HG03159 (cell line): Measurements from ENCODE around the gene GRID1.

Experiments
- ATAC-seq: cut with Tn5 transposase; IDR thresholded peaks from one replicate; pipeline ENCODE4 v1.9.1; 2021; ENCODE audit warnings: mild to moderate bottlenecking, moderate library complexity; ENCODE audit not compliant: unreplicated experiment

Gene GRID1

DNA sequence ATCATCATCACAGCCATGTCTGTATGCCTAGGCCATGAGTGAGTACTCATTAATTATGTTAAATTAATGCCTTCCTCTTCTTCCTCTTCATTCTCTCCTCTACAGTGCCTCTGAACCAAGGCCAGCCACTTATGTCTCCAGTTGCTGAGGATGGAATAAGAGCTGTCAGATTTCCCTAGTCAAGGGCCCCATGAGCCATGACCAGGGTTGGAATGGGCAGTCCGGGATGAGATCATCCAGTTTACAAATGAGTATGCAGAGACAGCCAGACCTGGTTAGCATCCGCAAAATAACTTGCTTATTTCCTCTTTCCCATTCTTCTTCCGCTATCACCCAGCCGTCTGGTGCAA lies 342.7 kb downstream of the GRID1 start:
- no peak for ATAC-seq

DNA sequence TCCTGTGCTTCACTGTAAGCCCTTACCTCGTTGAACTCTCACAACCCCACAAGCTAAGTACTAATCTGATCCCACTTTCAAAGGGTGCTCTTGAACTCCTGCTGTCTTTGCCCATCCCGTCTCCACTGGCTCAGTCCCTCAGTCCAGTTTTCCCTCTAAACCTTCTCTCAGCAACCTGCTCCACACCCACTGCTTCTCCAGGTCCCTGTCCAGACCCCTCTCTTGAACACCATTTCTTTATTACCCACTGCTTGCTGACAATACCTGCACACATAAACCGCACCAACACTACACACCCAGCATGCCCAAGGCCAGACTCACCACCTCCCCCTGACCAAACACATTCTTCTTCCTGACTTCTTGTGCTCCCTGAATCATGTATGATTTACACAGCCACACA lies 343.3 kb downstream of the GRID1 start:
- no peak for ATAC-seq

DNA sequence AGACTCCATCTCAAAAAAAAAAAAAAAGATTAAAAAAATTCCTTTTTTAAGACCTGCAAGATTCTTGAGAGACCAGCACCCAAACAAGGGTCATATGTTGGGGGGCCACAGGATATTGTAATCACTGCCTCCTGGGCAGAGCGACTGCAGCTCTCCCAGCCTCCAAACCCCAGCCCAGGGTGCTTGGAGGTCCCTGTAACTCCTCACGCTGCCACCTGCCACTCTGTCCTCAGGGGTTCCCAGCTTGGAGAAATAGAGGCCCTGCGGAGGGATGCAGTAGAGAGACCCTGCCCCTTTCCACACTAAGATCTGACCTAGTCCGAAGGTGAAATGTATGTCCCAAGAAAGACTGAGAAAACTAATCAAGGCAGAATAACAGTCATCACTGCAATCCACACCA lies 343.7 kb downstream of the GRID1 start:
- ATAC-seq, result no peak

DNA sequence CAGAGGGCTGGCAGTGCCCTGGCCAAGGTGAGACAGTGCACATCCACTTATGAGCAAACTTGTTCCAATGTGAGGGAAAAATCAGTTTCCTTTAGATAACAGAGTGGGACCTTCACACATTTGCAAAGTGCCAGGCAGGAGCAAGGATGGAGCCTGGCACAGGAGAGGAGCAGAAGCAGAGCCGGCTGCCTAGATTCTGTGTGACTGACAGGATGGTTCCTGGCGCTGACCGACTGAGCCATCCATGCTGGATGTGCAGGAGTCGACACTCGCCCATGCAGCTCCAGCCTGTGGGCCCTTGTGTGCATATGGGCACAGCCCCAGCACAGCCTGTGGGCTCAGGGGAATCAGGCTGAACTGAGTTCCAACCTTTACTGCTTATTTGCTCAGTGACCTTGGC lies 346.5 kb downstream of the GRID1 start:
- ATAC-seq, result no peak

DNA sequence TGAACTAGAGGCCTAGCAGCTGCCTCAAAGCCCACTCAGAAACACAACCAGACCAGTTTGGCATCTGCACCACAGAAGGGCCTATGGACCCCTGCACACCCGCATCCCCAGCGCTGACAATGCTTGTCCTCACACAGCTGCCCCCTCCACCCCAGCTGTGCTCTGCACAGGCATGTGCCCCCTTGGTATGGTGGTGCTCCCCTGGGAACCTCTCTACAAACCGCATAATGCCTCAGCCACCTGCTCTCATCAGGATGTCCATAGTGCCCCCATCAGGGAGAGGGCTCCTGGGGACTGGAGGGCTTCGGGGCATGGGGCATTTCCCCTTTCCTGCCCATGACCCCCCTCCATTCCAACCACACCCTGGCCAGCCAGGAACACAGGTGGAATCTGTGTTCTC lies 347.5 kb downstream of the GRID1 start:
- no peak for ATAC-seq

DNA sequence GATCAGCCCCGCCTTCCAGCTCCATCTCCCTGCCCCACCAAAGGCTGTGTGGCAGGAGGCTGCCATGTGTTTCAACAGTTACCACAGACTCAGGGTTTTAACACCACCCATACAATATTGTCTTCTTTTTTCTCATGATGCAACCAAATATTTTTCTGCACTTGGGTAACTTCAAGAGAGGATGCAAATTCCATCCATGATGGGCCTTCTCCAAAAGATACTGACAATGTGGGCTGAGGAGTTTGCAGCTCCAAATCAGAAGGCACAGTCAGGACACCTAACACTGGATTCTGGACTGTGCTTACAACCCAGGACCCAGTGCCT lies 347.9 kb downstream of the GRID1 start:
- ATAC-seq, result no peak

DNA sequence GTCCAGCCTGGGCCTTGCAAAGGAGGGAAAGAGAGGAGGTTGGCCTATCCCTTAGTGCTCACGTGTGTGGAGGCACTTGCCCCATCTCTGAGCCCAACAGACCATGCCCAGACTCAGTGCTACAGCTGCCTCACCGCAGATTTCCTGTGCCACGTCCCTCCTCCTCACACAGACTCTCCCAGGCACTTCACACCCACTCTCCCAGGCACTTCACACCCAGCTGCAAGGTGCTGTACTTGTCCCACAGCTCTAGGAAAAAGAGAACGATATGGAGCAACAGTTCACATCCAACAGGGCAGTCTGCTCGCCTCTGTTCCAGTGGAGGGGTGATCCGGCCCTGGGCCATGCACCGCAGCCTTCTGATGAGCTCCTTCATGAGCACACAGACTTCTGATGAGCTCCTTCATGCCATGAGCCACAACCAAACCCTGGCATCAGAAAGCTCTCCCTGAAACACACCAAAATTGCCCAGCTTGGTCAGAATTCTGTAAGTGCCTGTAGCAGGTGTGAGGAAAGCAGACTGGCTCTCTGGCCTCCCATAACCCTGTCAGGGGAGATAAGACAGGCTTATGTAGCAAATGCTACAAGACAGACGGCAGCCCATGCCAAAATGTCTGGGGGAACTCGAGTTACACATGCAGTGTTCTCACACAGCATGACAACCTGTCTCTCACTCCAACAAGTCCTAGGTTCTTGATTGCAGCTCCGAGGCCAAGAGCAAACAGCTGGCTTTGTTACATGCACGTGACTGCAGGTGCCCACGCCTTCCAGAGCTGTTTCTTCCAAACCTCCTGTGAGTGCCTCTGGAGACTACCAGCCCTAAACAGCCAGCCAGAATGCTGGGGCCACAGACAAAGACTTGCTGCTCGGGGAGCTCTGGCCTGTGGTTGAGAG lies 348.5 kb downstream of the GRID1 start:
- ATAC-seq, result no peak

DNA sequence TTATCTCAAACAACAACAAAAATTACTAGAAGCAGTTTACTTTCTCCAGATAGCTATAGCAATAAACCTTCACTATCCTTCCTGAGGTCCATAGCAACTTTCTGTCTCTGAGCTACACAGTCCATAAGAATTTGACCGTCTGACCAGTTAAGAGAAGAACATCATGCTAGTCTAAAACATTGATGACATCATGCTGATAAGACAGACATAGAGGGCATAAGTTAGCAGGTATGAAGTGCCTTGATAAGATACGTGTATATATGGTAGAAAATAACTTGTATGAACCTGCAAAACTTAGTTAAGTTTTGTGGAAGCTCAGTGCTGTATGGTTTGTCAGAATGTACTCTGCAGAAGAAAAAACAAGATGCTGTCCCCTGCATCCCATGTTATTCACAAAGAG lies 353.0 kb downstream of the GRID1 start:
- no peak for ATAC-seq

DNA sequence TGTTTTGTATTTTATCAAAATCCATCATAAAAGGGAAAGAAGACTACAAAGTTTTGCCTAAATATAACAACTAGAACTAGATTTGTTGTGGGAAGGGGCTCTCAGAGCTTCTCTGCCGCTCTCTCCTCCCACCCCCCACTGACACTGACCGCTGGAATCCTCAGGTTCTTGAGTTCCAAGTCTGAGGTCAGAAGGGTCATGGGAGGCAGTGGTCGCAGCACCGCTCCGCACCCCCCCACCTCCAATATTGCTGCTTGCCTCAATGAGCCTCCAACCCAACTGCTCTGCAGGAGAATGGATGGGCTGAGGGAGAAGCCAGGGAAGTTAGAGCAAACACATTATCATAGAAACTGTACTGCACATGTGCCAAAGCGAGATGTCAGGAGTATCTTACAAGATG lies 359.4 kb downstream of the GRID1 start:
- ATAC-seq, result no peak

DNA sequence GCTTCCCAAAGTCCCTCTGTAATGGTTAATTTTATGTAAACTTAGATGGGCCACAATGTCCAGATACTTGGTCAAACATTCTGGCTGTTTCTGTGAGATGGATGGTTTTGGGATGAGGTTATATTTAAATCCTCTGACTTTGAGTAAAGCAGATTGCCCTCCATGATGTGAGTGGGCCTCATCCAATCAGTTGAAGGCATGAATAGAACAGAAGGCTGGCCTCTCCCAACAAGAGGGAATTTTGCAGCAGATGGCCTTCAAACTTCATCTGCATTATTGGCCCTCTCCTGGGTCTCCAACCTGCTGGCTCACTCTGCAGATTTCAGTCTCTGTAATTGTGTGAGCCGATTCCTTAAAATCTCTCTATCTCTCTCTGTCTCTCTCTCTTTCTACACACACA lies 362.3 kb downstream of the GRID1 start:
- ATAC-seq, result no peak

DNA sequence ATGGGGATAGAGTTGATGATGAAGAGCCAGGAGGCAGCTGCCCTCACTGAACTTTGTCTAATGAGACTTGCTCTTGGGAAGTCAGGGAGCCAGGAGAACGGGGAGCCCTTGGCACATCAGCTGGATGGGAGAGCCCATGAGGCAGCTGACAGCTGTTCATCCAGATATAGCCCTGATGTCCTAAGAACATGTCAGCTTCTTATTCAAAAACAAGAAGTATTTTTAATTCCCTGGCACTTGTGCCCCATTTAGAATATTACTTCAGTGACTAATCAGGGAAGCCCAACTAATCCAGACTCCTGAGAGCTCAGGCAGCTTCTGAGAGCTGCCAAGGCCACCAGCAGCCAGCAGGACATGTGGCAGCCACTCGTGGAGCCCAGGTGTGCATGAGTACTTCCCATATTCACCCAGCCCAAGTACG lies 363.4 kb downstream of the GRID1 start:
- ATAC-seq, result no peak

DNA sequence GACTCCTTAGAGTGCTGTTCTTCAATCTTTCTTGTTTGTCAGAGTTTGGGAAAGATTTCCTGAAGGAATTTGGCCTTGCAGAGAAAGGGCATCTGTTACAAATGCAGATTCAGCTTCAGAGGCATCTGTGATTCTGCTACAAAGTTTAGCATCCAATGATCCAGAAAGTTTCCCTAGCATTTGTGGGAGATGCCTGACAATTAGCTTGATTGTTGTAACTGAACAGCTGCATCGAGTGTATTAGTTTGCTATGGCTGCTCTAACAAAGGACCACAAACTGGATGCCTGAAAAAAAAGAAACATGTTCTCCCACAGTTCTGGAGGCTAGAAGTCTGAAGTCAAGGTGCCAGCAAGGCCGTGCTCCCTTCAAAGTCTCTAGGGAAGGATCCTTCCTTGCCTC lies 365.1 kb downstream of the GRID1 start:
- ATAC-seq, result no peak

DNA sequence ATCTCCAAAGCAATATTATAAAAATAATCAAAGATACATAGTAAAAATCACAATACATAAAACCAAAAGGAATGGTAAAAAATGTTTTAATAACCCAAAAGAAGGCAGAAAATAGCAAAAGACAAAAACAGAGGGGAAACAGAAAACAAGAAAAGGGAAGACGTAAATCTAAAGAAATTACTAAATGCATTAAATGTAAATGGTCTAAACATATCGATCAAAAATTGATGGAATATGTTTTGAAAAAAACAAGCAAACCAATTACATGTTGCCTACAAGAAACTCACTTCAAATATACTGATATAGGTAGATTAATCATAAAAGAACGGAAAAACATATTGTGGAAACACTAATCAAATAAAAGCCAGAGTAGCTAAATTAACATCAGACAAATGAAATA lies 369.1 kb downstream of the GRID1 start:
- no peak for ATAC-seq

DNA sequence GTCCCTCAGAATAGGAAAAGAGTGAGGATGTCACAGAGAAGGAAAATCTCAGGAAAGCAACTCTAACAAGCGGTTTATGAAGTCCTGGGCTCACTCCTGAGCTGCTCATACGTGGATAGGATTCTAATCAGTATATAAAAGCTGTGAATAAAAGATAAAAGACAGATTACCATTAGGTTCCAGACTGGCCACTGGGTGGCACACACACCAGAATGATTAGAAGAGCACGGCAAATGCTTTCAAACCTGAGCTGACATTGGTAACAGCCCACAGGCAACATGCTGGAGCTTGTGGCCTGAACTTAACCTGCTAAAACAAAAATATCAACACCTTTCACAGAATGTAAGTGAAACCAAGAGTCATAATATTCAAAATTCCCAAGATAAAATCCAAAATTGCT lies 370.8 kb downstream of the GRID1 start:
- ATAC-seq, result no peak

DNA sequence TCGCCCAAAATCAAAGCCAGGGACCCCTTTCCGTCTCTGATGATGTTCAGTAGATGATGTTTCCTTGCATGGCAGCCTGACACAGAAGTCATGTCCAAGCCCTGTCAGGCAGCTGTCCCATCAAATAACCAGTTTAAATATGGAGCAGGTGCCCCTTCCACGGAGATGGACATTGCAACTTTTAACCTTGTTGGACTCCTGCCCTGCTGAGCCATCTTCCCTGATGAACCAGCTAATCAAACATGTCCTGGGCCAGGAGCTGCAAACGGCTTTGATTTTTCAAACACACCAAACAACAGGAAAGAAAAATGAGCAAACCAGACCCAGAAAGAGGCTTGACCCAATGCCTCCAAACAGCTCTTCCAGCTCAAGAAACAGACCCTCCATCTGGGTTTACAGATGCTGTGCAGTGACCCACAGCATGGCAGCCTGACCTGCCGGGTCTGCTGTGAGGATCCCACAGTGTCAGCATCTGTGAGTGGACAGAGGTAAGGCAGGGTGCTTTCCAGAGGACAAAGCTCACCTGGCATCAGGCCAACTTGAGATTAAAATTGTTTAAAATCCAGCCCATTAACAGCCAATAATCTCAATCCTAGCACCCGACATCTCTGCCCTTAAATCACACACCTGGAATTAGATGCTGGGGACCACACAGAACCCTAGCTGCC lies 372.6 kb downstream of the GRID1 start:
- ATAC-seq, result no peak

DNA sequence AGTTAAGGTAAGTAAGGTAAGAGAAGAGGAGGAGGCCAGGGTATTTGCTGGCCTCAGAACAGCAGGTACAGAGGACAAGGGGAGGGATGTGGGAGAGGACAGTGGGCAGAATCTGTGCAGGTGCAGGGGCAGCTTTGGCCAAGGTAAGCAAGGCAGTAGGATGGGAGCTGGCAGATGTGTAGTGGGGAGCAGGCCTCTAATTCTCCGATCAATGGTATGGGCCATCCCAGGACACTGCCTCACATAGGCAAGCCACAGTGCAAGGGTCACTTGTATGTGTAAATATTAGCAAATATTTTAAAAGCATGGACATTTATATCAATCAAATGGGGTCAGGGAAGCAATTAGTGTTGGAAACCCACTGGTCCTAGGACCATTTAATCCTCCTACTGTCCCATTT lies 373.5 kb downstream of the GRID1 start:
- no peak for ATAC-seq

DNA sequence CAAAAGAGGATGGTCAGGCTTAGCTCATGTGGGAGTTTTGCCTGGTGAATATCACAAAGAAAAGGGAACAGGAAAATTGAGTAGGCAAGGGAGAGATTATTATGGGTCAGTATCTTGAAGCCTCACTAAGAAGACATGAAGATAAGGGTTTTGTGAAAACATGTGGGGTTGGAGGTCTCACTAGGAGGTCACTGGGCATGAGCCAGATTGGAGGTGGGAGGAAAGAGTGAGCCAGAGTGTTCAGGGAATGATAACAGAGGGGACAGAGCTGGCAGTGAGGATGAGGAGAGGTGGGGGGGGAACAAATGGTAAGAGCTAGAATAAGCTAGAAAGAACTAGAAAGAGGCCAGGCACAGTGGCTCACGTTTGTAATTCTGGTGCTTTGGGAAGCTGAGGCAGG lies 374.3 kb downstream of the GRID1 start:
- no peak for ATAC-seq

DNA sequence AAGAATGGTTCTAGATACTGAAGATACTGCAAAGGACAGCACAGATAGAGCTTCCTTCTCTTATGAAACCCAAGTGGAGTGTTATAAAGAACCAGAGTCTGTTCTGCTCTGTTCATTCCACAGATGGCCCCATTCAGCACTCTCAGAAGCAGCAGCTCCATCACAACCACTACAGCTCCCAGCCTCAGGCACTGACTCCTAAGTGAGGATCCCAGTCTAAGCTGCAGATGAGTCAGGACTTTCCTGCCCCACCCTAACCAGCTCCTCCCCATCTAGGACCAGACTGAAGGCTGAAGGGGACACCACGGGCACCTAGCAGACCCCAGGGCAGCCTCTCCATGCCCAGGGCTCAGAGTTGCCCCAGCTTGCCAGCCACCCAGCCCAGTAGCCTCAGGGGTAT lies 379.8 kb downstream of the GRID1 start:
- ATAC-seq, result no peak

DNA sequence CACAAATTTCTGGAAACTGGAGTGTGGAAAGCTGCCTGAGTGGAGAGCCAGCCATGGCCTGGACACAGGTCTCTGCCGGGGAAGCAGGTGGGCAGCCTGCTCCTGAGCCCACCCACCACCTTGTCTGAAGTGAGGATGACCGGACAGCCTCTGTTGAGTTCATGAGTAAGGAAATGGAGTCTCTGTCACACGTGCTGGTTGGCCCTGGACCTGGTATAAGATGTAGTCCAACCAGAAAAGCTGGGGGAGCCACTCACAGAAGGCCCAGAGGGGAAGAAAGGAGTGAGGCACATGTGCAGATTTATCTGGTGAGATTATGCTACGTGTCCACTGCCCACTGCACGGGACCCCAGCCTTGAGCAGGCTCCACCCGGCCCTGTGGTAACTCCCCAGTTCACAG lies 383.5 kb downstream of the GRID1 start:
- ATAC-seq, result no peak

DNA sequence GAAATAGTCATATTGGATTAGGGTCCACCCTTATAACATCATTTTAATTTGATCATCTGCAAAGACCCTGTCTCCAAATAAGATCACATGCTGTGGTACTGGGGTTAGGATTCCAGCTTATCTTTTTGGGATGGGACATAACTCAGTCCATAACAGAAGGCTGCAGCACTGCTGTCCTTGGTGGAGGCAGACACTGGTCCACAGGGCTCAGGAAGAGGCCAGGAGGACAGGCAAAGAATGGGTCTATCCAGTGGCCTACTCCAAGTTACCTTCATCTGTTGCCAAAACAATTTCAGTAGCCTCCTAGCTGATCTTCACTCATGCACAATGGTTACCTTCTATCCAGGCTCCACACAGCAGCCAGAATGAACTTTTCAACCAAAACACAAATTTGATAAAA lies 387.0 kb downstream of the GRID1 start:
- no peak for ATAC-seq

DNA sequence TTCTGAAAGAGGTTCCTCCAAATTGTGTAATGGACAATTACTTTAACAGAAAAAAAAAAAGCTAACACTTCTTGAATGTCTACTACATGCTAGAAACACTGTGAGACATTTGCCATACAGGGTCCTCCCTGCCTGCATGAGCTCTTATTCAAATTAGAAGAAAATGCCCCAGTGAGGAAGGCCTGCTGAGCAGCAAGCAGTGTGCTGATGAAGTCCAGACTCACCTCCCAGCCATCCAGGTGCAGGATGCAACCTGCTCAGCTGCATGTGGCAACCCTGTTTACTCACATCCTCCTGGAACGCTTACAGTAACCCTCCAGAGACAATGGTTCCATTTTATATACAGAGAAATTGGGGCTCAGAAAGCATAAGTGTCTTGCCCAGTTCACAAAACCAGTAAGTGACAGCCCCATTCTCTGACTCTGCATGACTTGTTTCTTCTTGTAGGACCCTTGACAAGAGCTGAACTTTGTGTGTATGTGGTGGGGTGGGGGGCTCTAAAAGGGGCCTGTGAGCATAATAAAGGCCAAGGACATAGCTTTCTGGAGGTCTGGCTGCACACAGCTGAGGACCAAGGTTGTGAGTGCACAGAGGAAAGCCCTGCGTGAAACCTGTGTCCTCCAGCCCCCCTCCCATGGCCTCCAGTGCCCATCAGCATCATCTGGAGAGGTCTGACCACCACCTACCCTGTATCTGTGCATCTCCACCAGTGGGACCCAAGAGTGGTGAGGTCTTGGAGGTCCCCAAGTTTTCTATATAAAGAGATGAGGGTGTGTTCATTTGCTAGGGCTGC lies 387.8 kb downstream of the GRID1 start:
- ATAC-seq, result no peak

DNA sequence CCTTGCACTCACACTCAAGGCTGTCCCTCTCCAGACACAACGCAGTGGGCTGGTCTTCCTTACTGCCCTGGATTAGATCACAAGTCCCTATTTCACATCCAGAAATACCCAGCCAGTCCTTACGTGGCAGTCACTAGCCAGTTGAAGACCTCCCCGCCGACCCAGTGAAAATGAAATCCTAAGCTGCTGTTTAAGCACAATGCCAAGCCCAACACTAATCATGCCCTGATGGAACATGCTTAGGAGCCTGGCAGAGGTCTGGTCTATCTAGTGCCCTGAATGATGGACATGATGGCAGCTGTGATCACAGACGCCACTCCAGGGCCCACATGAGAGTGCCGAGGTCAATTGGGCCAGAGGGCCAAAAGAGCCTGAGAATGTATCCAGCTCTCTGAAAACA lies 389.0 kb downstream of the GRID1 start:
- ATAC-seq, result no peak
